Lung (tissue), 12 donors: ENCODE data around the gene HLA-DRB1. TPM values are rescaled to one million over a fixed set of nuclear protein-coding genes. Genes with fewer than 3 reads are reported as not detected.

Source experiments
- ATAC-seq: fragments of 200-7000 bp; cut with Tn5 transposase; one replicate; pipeline ENCODE4 v1.9.1; 2020; ENCODE audit warnings: moderate number of reproducible peaks; ENCODE audit not compliant: insufficient read depth, low FRiP score
- DNase-seq, 3 donors: peaks; one replicate each; pipeline ENCODE4 v3.0.0-alpha.2; 2013 to 2017
- H3K27ac ChIP-seq, 2 donors: one replicate each; pipeline ENCODE4 v1.5.1; 2013; ENCODE audit warnings: mild to moderate bottlenecking in 2 of 2, moderate library complexity in 2 of 2, control low read depth in 1 of 2, inconsistent platforms in 1 of 2, low read depth in 1 of 2, low read length in 1 of 2
- H3K27me3 ChIP-seq, 3 donors: one replicate each; pipeline ENCODE4 v1.5.1; 2013; ENCODE audit warnings: low read length in 2 of 3; ENCODE audit not compliant: control insufficient read depth in 3 of 3, insufficient read depth in 3 of 3
- H3K36me3 ChIP-seq, 4 donors: one replicate each; pipeline ENCODE4 v1.5.1; 2013; ENCODE audit warnings: low read length in 4 of 4, mild to moderate bottlenecking in 1 of 4, moderate library complexity in 1 of 4; ENCODE audit not compliant: control insufficient read depth in 4 of 4, insufficient read depth in 4 of 4
- H3K4me1 ChIP-seq, 5 donors: one replicate each; pipeline ENCODE4 v1.5.1; 2013; ENCODE audit warnings: low read length in 5 of 5, mild to moderate bottlenecking in 2 of 5, moderate library complexity in 1 of 5; ENCODE audit not compliant: control insufficient read depth in 5 of 5, insufficient read depth in 5 of 5
- H3K4me3 ChIP-seq: one replicate; pipeline ENCODE4 v1.5.1; 2013; ENCODE audit warnings: mild to moderate bottlenecking, control low read depth, moderate library complexity
- H3K9ac ChIP-seq, 2 donors: one replicate each; pipeline ENCODE4 v1.5.1; 2013; ENCODE audit warnings: low read length in 2 of 2, control low read depth in 1 of 2; ENCODE audit not compliant: insufficient read depth in 1 of 2
- H3K9me3 ChIP-seq, 4 donors: one replicate each; pipeline ENCODE4 v1.5.1; 2013; ENCODE audit warnings: low read length in 3 of 4, mild to moderate bottlenecking in 1 of 4, moderate library complexity in 1 of 4; ENCODE audit not compliant: control insufficient read depth in 4 of 4, insufficient read depth in 3 of 4
- CTCF ChIP-seq: IDR thresholded peaks from 2 replicates; pipeline ENCODE4 v1.5.1; 2012; ENCODE audit warnings: mild to moderate bottlenecking; ENCODE audit errors: control extremely low read depth, extremely low read depth
- WGBS, 2 donors: extraction: QIAGEN DNeasy Blood & Tissue Kit; methylation state at CpG; one replicate each; pipeline ENCODE4 v1.1.7; 2013; 5-methylcytosine and 5-hydroxymethylcytosine counted together
- polyA plus RNA-seq, 2 donors: library from polyadenylated mRNA; stranded (reverse); fragments of 200-250 nt; gene quantifications; one replicate each; pipeline ENCODE4 v1.2.1, GENCODE V29; 2013
- total RNA-seq, 2 donors: library from RNA; depleted of rRNA in 1 of 2; stranded (reverse); fragments of >200 nt in 1 of 2; gene quantifications; one replicate each; pipeline ENCODE4 v1.2.1, GENCODE V29; 2014 to 2021
- donor health status: control.
- donor health status: control.
- donor health status: Bipolar disorder and iron deficiency.
- donor health status: healthy.
- donor health status: DM: yes; HTN: yes; CAD: no.

The HLA-DRB1 gene
- total and polyA plus RNA-seq, 4 donors: 87.1 to 479 (median 416) TPM

GRCh38 chr6:32627249-32627648 lies 37.6 kb upstream of the HLA-DRB1 start:
- Histone ChIP-seq H3K9me3 (no peaks in the 10 kb centered on the region), H3K9ac (no peak overlapping the region), H3K4me1 (no peaks in the 10 kb centered on the region), H3K4me3 (no peak overlapping the region), H3K27me3 (no peaks in the 10 kb centered on the region), H3K36me3 (no peaks in the 10 kb centered on the region), H3K27ac (no peak overlapping the region)
- 0% methylated on average over 1 of the region's 3 CpGs for WGBS, 2 donors
- DNase-seq: no peak
- no peak for ATAC-seq
- TF ChIP-seq CTCF: no peak

GRCh38 chr6:32625137-32625536 lies 35.5 kb upstream of the HLA-DRB1 start:
- DNase-seq (no peak), ATAC-seq (no peak)
- Histone ChIP-seq H3K9ac (no peak overlapping the region), H3K27ac (no peak overlapping the region), H3K4me3 (no peak overlapping the region), H3K36me3 (no peaks in the 10 kb centered on the region), H3K9me3 (no peaks in the 10 kb centered on the region), H3K27me3 (no peaks in the 10 kb centered on the region), H3K4me1 (no peaks in the 10 kb centered on the region)
- no peak for TF ChIP-seq CTCF
- WGBS, 2 donors: 20 to 28% methylated on average over 5 of the region's 5 CpGs

GRCh38 chr6:32624565-32624964 lies 34.9 kb upstream of the HLA-DRB1 start:
- H3K9me3 ChIP-seq: no peaks in the 10 kb centered on the region
- no peak overlapping the region for H3K27ac ChIP-seq
- WGBS, 2 donors: 0% methylated on average over 1 of the region's 3 CpGs
- no peak for ATAC-seq
- no peaks in the 10 kb centered on the region for H3K36me3 ChIP-seq
- no peaks in the 10 kb centered on the region for H3K27me3 ChIP-seq
- H3K9ac ChIP-seq: no peak overlapping the region
- TF ChIP-seq CTCF: no peak
- no peak overlapping the region for H3K4me3 ChIP-seq
- no peak for DNase-seq
- H3K4me1 ChIP-seq: no peaks in the 10 kb centered on the region

- no peak overlapping the region for H3K9ac ChIP-seq
- H3K9me3 ChIP-seq: no peaks in the 10 kb centered on the region
- no peak for TF ChIP-seq CTCF
- no peak for DNase-seq
- H3K27me3 ChIP-seq: no peaks in the 10 kb centered on the region
- ATAC-seq: no peak
- no peak overlapping the region for H3K27ac ChIP-seq
- H3K4me3 ChIP-seq: no peak overlapping the region
- no peaks in the 10 kb centered on the region for H3K36me3 ChIP-seq
- H3K4me1 ChIP-seq: no peaks in the 10 kb centered on the region
These were observed 34.0 kb upstream of the HLA-DRB1 start for GRCh38 chr6:32623693-32624092.
